Heart left ventricle (tissue), 13 donors: ENCODE data around the gene DDB1.

ENCODE experiments used
- CTCF ChIP-seq, 12 donors: fragments of 200-600 bp; sonication (generic) in 4 of 12; IDR thresholded peaks; one replicate each; pipeline versions ENCODE4 v1.5.0 to v1.8.0; 2018 to 2022; ENCODE audit warnings: antibody characterized with exemption in 12 of 12, mild to moderate bottlenecking in 5 of 12
- POLR2A ChIP-seq, 2 donors: fragments of 450-650 bp; IDR thresholded peaks; one replicate each; pipeline ENCODE4 v1.6.1; 2017; ENCODE audit warnings: antibody characterized with exemption in 2 of 2, mild to moderate bottlenecking in 2 of 2, moderate library complexity in 2 of 2
- donor health status: ischemic (EF 13 %, LVEDD 7.1; RV severe dilation, severe dysfunction).
- donor health status: DM: no; HTN: yes; CAD: no.
- donor health status: DM: no; HTN: no; CAD: no.
- donor health status: ischemic (EF 25% LVEDD 6.9; RV normal size, moderate dysfunction).
- donor health status: ischemic (EF 25% LVEDD 5.7; RV mildly dilated, moderate dysfunction).
- donor health status: ischemic (EF 35%, LVEDD 5.7; RV mildly dilated, moderate dysfunction).
- donor health status: nonischemic (EF 11% LVEDD 7.7; RV severe dilation, severe dysfunction).
- donor health status: DM: yes; HTN: yes; CAD: no.
- donor health status: PGD.
- donor health status: ischemic (EF 29% LVEDD 5.4; RV normal size, mild dysfunction).
- donor health status: nonischemic (EF 23%, LVEDD 6.1; RV moderate dilation, normal function).

GRCh38 chr11:61264371-61264770 lies 68.5 kb downstream of the DDB1 start:
- no peak for TF ChIP-seq POLR2A (IDR thresholded peaks at IDR 0.05)
- TF ChIP-seq CTCF (IDR thresholded peaks at IDR 0.05): no peak
